MCF 10A (cell line): ENCODE measurements around the gene DARS1. TPM values are rescaled to one million over a fixed set of nuclear protein-coding genes. Genes with fewer than 3 reads are reported as not detected.

Source experiments
- BruUV-seq: library from RNA; stranded (reverse); fragments of 400-500 nt; replicated peaks from 2 replicates; lab custom pipeline; 2021; lab: Mats Ljungman, UMichigan
- CTCF ChIA-PET: fragments of 300-600 bp; sonication (Branson Sonifier 250); formaldehyde crosslinking; extraction: SDS; loops from one replicate; lab custom pipeline; 2021; ENCODE audit warnings: antibody characterized with exemption, inconsistent platforms; lab: Yijun Ruan, JAX
- POLR2A ChIA-PET: fragments of 300-600, 350-650 bp; sonication (Branson Sonifier 250); formaldehyde crosslinking; extraction: SDS; loops from one replicate; lab custom pipeline; 2020; ENCODE audit warnings: antibody characterized with exemption, inconsistent platforms; lab: Yijun Ruan, JAX
- DNase-seq: peaks from one replicate; pipeline ENCODE4 v3.0.0-alpha.2; 2018; ENCODE audit not compliant: unreplicated experiment
- H3K27ac Mint-ChIP-seq: one replicate; pipeline ENCODE4 v1.8.0; 2022; ENCODE audit warnings: mild to moderate bottlenecking, low read depth, mixed read lengths; ENCODE audit not compliant: unreplicated experiment
- H3K27me3 Mint-ChIP-seq: one replicate; pipeline ENCODE4 v1.8.0; 2022; ENCODE audit warnings: mixed read lengths; ENCODE audit not compliant: insufficient read depth, unreplicated experiment
- H3K36me3 Mint-ChIP-seq: one replicate; pipeline ENCODE4 v1.8.0; 2022; ENCODE audit warnings: mild to moderate bottlenecking, moderate library complexity, mixed read lengths; ENCODE audit not compliant: insufficient read depth, unreplicated experiment
- H3K4me1 Mint-ChIP-seq: one replicate; pipeline ENCODE4 v1.8.0; 2022; ENCODE audit warnings: mixed read lengths; ENCODE audit not compliant: insufficient read depth, unreplicated experiment
- H3K4me3 Mint-ChIP-seq: one replicate; pipeline ENCODE4 v1.8.0; 2022; ENCODE audit warnings: mild to moderate bottlenecking, moderate library complexity, mixed read lengths; ENCODE audit not compliant: unreplicated experiment
- H3K9me3 Mint-ChIP-seq: one replicate; pipeline ENCODE4 v1.8.0; 2022; ENCODE audit warnings: mixed read lengths; ENCODE audit not compliant: unreplicated experiment
- intact Hi-C: fragments of 100-400 bp; cut with micrococcal nuclease; formaldehyde crosslinking; loops from 2 replicates; pipeline ENCODE4 v1.14.1; 2022
- total RNA-seq: library from RNA; stranded (reverse); gene quantifications from 2 replicates; pipeline ENCODE4 v1.2.3, GENCODE V29; 2022
- TF ChIP-seq, protein P1 (sequence below): fragments of 200-600 bp; IDR thresholded peaks from one replicate; pipeline ENCODE4 v1.8.0; 2022; ENCODE audit warnings: antibody characterized with exemption, mild to moderate bottlenecking; ENCODE audit not compliant: unreplicated experiment

Gene DARS1
- total RNA-seq, 1 experiment from 2014 or later, result 66.5 TPM

DNA sequence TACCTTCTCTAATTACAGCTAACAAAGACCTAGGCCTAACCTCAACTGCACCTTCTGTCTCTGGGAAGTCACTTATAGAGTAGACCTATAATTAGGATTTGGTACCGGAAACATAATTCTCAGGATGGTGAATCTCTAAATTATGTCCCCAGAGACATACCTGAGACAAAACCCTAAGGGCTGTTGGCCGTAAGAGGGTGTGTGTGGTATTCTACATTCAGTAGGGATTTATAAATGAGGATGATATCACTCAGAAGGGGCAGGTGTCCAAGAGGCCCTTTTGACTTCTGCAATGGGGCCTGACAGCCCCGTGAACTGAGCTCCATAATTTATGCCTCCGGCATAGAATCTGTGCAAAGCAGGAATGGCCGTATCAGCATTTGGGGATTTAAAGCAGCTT is 13.5 kb upstream of the DARS1 start:
- no peak for DNase-seq
- H3K27ac Mint-ChIP-seq, result no peak overlapping the region
- ChIA-PET POLR2A (no interaction called here), CTCF (interaction anchor here (1.4 kb wide), 1 partner anchor 85 kb away, joined by 3 read pairs; no protein-coding TSS in a partner anchor)
- H3K4me1 Mint-ChIP-seq, result no peaks in the 10 kb centered on the region
- no peak overlapping the region for H3K4me3 Mint-ChIP-seq
- TF ChIP-seq, protein P1, sequence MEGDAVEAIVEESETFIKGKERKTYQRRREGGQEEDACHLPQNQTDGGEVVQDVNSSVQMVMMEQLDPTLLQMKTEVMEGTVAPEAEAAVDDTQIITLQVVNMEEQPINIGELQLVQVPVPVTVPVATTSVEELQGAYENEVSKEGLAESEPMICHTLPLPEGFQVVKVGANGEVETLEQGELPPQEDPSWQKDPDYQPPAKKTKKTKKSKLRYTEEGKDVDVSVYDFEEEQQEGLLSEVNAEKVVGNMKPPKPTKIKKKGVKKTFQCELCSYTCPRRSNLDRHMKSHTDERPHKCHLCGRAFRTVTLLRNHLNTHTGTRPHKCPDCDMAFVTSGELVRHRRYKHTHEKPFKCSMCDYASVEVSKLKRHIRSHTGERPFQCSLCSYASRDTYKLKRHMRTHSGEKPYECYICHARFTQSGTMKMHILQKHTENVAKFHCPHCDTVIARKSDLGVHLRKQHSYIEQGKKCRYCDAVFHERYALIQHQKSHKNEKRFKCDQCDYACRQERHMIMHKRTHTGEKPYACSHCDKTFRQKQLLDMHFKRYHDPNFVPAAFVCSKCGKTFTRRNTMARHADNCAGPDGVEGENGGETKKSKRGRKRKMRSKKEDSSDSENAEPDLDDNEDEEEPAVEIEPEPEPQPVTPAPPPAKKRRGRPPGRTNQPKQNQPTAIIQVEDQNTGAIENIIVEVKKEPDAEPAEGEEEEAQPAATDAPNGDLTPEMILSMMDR, result no peak
- no peaks in the 10 kb centered on the region for H3K36me3 Mint-ChIP-seq
- intact Hi-C loops, result no loop called here
- no TSS peak for BruUV-seq
- H3K27me3 Mint-ChIP-seq, result no peaks in the 10 kb centered on the region
- no peaks in the 10 kb centered on the region for H3K9me3 Mint-ChIP-seq

DNA sequence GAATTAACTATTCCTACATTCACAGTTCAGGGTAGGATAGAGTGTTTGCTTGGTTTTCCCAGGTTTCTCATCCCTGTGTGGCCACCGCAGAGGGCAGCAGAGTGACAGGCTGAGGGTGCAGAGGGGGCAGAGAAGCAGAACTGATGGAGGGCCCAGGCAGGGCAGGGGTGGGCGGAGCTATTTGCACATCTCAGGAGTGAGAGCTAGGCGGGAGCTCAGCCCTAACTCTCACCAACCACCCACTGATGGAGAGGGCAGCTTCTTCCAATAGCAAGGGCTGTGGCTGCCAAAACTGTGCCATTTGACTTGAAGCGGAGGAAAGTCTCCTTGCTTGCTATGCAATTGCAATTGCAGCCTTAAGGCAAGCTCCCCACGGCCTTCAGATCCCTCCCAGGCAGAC is 12.0 kb upstream of the DARS1 start:
- H3K4me1 Mint-ChIP-seq, result no peaks in the 10 kb centered on the region
- no peaks in the 10 kb centered on the region for H3K9me3 Mint-ChIP-seq
- no peak overlapping the region for H3K27ac Mint-ChIP-seq
- H3K36me3 Mint-ChIP-seq, result no peaks in the 10 kb centered on the region
- no peak for DNase-seq
- intact Hi-C loops, result no loop called here
- no peak overlapping the region for H3K4me3 Mint-ChIP-seq
- TF ChIP-seq, protein P1, result no peak
- BruUV-seq, result no TSS peak
- ChIA-PET POLR2A (interaction anchor here (0.7 kb wide), 1 partner anchor 132 kb away, joined by 3 read pairs; no protein-coding TSS in a partner anchor), CTCF (interaction anchor here (0.9 kb wide), 1 partner anchor 18 kb away, joined by 3 read pairs; no protein-coding TSS in a partner anchor)
- H3K27me3 Mint-ChIP-seq, result no peaks in the 10 kb centered on the region

DNA sequence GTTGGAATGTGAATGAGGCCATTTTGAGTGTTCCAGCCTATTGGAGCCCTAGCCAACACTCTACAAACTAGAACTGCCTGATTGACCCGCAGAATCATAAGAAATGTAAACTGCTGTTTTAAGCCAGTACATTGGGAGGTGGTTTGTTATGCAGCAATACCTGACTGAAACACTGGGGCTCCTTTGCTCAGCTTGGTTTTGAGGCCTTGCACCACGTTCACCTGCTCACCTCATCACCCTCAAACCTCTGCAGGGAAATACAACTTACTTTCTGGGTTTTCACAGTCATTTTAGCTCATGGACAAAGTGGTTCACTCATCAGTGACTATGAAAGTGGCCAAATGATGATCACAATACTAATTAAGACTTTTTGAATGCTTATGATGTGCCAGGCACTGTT is 10.9 kb upstream of the DARS1 start:
- no peaks in the 10 kb centered on the region for H3K36me3 Mint-ChIP-seq
- no TSS peak for BruUV-seq
- intact Hi-C loops, result no loop called here
- no peak overlapping the region for H3K27ac Mint-ChIP-seq
- no peaks in the 10 kb centered on the region for H3K27me3 Mint-ChIP-seq
- POLR2A ChIA-PET, result interaction anchor here (0.7 kb wide), 1 partner anchor 12 kb away, joined by 3 read pairs; no protein-coding TSS in a partner anchor
- no peaks in the 10 kb centered on the region for H3K4me1 Mint-ChIP-seq
- TF ChIP-seq, protein P1, result no peak
- H3K9me3 Mint-ChIP-seq, result no peaks in the 10 kb centered on the region
- H3K4me3 Mint-ChIP-seq, result no peak overlapping the region
- no peak for DNase-seq
- CTCF ChIA-PET, result interaction anchor here (1.1 kb wide), 1 partner anchor 10 kb away, joined by 3 read pairs; no protein-coding TSS in a partner anchor

DNA sequence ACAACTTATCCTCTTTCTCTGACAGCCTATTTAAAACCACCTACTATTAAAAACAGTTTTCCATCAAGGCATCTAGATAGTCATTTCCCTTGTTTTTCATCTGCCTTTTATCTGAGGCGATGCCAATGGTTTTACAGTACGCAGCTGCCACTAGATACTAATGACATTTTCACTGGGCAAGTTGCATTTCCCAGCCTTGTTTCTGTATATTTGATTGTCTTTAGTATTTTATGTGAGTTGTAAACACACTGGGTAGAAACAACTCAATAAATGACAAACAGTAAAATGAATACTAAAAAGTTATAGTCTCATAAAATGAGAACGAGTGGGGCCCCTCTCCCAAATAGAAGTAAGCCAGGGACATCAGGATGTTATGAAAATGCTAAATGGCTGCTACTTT is 8.9 kb upstream of the DARS1 start:
- intact Hi-C loops, result no loop called here
- H3K36me3 Mint-ChIP-seq, result no peaks in the 10 kb centered on the region
- ChIA-PET CTCF (interaction anchor here (0.7 kb wide), 1 partner anchor 10 kb away, joined by 4 read pairs; no protein-coding TSS in a partner anchor), POLR2A (no interaction called here)
- no peaks in the 10 kb centered on the region for H3K4me1 Mint-ChIP-seq
- TF ChIP-seq, protein P1, result no peak
- H3K27ac Mint-ChIP-seq, result no peak overlapping the region
- DNase-seq, result no peak
- no TSS peak for BruUV-seq
- no peak overlapping the region for H3K4me3 Mint-ChIP-seq
- no peaks in the 10 kb centered on the region for H3K27me3 Mint-ChIP-seq
- H3K9me3 Mint-ChIP-seq, result no peaks in the 10 kb centered on the region
